GM19395 (cell line): ENCODE measurements around the gene CTNS.
A peak's percentile ranks its signal among the peaks of the same experiment; 100 is the strongest.

Source experiments
- ATAC-seq: cut with Tn5 transposase; IDR thresholded peaks from one replicate; pipeline ENCODE4 v1.9.1; 2021; ENCODE audit warnings: mild to moderate bottlenecking, moderate library complexity; ENCODE audit not compliant: unreplicated experiment

The CTNS gene

DNA sequence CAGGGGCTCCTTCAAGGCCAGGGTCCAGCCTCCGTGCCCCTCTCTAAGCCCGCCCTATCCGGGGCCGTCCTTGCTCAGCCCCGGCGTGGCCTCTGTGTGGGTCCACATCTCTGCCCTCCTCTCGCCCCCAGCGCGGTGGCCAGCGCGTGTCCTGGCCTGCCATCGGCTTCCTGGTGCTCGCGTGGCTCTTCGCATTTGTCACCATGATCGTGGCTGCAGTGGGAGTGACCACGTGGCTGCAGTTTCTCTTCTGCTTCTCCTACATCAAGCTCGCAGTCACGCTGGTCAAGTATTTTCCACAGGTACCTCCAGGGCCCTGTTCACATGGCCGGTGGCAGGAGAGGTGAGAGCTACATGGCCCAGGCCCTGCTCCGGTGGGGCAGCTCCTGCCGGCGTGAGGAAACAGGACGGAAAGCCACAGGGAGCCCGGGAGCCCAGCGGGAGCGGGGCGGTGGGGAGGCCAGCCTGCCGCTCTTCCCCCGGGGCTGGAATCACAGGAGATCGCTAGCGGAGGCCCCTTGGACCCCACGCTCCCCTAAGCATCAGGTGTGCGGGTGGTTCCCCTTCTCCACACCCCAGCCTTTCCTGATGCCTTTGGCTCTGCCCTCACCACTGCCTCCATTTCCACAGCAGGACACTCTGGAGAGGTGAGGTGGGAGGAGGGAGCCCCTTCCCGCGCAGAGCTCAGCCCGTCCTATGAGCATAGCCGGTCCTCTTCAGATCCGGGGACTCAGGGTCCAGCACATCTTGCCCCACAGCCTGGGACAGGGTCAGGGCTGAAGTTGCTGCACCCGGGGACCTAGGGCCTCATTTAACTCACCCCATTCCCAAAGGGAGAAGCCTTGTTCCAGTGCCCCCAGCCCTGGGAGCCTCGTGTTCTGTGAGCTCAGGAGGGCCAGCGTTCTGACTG, 21.6 kb downstream of the CTNS start:
- ATAC-seq: no peak

DNA sequence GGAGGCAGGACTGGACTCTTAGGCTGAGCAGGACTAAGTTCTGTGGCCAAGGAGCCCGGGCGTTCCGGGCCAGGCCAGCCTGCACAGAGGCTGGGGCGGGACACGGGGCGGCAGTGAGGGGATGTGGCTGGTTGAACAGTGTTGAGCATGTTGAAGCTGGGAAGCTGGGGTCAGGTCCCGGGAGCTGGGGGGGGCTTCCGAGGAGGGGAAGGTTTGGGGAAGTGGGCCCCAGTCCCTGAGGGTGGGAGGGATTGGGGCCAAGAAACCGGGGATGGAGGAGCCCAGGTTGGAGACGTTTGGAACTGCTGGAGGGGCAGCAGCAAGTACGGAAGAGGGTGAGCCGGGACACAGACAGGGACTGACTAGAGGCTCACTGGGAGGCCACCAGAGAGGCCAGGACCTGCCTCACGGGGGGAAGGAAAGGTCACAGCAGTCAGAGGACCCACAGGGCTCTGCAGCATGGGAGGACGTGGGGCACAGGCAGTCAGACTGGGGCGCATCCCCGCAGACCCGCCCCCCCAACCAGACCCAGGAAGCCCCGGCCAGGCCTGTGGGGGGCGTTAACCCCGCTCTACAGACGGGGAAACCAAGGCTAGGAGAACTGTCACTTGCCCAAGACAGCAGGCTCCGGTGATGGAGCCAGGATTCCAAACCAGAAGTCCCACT, 22.4 kb downstream of the CTNS start:
- ATAC-seq: no peak

DNA sequence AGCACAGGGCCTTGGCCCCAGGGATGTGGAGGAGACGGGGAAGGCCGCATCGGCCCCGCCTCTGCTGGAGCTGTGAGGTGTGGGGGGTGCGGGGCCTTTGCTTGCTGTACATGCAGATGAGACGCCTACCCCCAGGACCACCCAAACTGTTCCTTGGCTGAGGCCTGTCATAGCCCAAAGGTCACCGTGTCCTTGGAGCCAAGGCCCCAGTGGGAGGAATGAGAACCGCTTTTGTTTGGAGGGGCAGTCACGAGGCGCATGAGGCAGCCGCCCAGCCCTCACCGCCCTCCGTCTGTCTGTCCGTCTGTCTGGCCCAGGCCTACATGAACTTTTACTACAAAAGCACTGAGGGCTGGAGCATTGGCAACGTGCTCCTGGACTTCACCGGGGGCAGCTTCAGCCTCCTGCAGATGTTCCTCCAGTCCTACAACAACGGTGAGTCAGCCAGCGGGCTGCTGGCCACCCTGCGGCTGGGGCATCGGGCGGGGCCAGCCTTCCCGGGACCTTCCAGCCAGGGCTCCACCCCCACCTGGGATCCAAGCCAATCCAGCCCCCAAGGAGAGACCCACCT, 23.1 kb downstream of the CTNS start:
- no peak for ATAC-seq

DNA sequence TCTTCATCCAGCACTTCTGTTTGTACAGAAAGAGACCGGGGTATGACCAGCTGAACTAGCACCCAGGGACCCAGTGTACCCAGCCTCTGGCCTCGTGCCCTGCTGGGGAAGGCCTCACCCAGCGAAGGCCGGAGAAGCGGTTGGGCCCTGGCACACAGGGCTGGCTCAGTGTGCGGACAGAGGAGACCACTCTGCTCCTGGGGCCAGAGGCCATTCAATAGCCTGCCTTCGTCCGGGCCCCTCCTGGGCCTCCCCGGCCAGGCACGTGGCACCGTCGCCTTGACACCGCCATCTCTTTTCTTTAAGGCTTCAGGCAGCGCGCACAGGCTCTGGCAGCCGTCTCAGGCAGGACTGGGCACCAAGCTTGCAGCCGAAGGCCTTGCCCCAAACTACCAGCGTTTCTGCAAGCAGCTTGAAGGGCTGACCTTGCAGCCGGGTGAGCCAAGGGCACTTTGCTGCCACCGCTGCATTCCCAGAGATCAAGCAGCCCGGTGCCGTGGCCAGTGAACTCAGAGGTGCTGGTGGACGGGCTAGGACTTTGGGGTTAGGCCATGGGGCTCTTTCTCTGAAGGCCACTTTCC, 23.8 kb downstream of the CTNS start:
- no peak for ATAC-seq

DNA sequence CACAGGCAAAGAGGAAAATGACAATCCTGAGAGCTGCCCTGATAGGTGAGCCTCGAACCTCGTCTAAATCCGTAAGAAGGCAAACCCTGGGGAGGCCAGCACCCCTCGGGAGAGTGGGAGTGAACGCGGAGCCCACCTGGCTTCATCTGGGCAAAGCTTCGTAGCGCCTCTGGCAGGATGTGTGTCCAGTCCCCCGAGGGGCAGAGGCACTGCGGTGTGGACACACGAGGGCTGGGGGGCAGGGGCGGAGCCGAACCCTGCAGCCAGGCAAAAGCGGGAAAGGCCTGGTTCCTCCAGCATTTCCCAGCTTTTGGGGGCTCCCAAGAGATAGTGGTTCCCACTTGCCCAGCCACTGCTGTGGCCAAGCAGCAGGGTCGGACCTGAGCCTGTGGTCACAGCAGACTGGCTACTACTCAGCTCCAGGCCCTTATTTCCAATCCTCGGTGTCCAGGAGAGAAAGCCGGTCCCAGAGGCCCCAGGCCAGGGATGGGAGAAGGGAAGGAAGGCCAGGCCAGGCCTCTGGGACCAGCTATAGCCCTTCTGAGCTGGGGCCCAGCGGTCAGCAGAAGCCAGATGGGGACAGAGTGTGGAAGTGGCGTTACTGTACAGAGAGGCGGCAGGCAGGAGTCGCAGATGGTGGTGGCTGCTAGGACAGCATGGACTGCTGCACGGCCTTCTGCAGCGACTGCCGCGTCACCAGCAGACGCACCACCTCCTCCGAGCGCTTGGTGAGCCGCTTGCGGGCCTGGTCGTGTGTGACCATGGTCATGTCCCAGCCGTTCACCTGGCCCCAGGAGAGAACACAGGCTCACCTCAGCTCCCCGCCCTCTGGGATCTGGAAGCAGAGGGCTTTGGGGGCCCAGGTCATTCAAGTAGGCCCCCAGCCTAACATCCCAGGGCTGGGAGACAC, 26.8 kb downstream of the CTNS start:
- ATAC-seq: no peak

DNA sequence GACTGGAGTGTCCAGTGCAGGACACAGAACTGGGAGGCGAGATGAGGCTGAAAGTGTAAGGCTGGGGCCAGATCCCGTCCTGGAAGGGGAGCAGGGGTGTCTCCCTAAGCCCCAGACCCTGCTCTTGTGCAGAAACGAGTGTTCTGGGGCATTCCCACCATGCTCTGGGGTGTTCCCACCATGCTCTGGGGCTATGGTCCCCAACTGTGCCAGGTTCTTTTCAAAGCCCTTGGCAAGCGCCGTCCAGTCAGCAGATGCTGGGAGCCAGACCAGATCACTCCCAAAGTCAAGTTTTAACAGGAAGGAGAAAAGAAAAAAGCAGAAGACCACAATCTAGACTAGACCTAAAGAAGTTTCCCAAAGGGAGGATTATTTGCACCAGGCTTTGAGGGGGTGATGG, 29.3 kb downstream of the CTNS start:
- ATAC-seq: no peak

DNA sequence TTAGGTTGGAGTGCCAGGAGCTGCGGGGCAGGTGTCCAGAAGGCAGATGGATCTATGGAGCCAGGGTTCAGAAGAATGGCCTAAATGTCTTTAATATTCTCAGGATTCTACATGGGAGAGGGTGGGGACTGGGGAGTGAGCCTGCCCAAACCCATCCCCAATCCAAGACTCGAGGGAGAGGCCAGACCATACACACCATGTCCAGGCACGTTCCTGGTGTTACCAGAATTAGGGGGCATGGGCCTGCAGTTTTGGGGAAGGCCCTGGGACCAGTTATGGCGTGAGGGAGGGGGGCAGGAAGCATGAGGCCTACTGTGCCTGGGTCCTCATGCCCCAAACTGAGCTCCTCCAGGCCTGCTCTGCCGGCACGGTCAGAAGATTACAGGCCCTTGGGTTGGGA, 30.0 kb downstream of the CTNS start:
- no peak for ATAC-seq

DNA sequence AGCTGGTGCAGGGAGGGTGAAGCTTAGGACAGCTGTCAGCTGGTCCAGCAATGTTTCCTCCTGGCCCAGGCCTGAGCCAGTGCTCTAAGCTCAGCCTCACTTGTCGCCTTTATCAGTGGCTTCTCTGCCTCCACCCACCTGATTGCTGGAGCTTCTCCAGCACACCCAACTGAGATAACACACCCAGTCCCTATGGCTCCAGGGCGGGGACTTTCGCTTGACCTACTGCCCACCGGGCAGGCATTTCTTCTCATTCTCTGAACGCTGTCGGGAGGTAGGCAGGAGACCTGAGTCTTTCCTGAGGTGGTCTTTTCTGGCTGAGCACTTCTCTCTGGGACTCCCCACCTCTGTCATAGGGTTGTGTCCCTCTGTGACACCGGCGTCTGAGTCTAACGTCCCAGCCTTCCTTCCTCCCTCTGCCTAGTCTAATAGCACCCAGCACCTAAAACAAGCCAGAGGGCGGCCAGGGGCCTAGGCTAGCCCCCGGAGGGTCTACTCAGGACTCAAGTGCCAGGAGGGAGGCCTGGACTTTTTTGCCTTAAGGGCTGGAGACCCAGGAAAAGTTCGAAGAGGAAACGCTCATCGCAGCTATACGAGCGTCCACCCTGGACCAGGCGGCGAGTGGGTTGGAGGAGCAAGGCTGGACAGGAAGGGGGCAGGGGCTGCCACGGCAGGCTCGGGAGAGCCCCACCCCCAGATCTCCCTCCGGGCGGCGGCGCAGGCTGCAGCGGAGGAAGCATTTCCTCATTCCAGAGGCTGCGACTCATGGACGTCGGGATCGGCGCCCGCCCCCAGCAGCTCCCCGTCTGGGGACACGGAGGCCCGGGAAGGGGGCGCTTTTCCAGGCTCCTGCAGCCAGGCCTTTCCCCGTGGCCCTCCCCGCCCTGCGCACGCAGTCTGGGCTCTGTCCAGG, 31.1 kb downstream of the CTNS start:
- ATAC-seq: peak; percentile 8

DNA sequence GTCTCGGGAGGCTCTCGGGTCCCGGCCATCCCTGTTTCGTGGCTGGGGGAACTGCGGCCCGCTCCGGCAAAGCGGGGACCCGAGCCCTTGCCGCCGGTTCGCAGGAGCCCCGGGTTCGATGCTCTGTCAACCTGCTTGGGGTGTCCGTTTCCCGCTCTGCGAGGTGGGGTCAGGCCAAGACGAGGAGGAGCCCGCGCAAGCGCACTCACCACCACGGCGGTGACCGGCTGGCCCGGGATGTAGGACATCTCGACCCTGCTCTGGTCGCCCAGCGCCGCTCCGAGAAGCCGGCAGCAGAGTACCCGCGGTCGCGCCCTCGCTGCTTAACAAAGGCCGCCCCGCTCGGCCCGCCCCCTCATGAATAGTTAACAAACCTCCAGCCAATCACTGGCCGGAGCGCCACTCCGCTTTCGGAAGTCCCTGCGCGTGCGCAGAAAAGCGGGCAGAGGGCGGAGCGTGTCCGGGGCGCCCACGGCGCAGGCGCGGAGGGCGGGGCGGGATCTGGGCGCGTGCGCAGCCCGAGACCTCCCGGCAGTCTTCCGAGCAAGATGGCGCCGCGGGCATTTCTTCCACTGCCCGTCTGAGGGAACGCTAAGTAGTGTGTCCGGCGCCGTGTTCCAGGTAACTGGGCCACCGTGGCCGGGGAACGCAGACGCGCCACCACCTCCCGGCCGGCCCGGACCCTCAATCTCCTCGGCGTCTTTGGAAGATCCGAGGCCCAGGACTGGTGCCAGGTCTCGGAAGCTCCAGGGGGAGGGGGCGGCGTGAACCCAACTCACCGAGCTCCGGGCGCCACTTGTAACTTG, 31.9 kb downstream of the CTNS start, which contains the start of the genes EMC6 and TAX1BP3:
TSS of gene EMC6 (plus strand) at position 534 of the 806 bp plus-strand sequence. CDS start 335 bp downstream, outside the sequence.
TSS of gene TAX1BP3 (minus strand) at position 300 of the 806 bp plus-strand sequence. CDS start at position 248, 52 bp downstream.
- peak; percentile 88 for ATAC-seq

DNA sequence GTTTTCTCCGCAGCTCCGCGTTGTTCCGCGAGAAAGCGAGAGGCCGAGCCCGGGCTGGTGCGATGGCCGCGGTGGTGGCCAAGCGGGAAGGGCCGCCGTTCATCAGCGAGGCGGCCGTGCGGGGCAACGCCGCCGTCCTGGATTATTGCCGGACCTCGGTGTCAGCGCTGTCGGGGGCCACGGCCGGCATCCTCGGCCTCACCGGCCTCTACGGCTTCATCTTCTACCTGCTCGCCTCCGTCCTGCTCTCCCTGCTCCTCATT, 32.5 kb downstream of the CTNS start:
- peak; percentile 14 for ATAC-seq

DNA sequence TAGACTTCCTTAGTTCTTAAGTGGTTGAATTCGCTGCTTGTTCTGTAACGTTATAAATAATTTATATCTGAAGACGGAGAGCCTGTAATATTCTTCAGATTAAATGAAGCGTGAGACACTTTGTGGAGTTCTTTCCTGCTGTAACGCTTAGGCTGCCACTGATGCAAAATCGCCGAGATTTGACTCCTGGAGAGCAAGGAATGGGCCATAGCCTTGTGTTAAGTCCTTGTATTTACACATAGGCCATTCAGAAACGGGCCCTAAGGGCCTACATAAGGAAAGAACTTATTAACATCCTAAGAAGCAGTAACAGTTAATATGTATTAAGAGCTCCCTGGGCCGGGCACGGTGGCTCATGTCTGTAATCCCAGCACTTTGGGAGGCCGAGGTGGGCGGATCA, 33.0 kb downstream of the CTNS start:
- ATAC-seq: no peak

DNA sequence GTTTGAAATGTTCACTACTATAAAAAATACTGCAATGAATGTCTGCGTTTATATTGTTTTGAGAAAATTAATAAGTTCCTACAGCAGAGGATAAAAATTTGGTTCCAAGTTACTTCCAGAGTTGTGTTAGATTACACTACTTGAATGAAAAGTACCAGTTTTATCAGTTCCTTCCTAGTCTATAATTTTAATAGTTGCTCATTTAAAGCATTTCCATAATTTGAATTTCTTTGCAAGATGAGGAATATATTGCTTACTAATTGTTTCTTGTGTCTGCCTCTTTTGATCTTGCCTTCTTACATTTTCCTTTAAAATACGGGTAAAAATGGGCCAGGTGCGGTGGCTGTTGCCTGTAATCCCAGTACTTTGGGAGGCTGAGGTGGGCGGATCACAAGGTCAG, 36.0 kb downstream of the CTNS start:
- no peak for ATAC-seq

DNA sequence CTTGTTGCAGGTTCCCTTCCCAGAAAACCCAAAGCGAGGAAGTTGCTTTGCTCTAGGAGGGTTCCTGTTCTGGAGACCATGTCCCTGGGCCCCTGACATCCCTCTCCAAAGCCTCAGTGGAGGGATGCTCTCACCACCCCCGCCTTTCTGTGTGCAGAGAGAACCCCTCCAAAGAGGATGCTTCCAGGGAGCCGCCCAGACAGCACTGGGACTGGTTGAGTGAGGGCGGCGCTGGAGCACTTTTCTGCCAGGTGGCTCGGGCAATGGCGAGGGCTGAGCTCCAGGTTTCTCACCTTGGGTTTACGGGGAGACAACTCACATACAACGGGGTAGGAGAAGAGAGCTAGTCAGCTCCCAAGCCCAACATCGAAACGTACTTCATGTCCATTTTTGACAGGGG, 39.3 kb downstream of the CTNS start:
- no peak for ATAC-seq

DNA sequence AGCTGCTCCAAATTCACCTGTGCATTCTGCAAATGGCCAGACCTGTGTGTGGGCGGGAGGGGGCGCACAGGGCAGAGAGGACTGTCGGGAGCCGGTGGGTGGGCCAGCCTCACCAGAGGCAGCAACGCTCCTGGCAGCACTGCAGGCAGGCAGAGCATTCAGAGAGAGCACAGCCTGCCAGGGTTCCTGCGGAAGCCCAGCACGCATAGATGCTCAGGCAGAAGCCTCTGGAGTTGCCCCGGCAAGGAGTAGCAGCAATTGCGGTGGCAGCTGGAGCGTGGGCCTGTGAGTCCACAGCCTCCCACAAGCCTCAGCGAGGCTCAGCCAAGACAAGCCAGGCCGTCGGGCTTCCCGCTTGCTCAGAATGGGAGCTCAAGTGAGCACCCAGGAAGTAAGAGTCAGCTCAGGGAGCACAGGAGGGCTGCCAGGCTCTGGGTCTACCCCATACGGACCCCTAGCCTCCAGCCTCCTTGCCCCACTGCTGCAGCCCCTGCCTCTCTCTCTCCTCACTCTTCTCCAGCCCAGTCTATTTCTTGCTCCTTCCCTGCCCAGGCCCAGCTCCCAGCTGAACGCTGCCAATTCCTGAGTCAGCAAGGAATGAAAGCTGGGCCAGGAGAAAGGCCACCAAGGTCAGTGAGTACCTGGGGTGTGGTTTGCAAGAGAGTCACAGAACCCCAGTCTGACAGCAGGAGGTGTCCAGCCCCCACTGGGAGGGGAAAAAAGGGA, 41.7 kb downstream of the CTNS start:
- no peak for ATAC-seq

DNA sequence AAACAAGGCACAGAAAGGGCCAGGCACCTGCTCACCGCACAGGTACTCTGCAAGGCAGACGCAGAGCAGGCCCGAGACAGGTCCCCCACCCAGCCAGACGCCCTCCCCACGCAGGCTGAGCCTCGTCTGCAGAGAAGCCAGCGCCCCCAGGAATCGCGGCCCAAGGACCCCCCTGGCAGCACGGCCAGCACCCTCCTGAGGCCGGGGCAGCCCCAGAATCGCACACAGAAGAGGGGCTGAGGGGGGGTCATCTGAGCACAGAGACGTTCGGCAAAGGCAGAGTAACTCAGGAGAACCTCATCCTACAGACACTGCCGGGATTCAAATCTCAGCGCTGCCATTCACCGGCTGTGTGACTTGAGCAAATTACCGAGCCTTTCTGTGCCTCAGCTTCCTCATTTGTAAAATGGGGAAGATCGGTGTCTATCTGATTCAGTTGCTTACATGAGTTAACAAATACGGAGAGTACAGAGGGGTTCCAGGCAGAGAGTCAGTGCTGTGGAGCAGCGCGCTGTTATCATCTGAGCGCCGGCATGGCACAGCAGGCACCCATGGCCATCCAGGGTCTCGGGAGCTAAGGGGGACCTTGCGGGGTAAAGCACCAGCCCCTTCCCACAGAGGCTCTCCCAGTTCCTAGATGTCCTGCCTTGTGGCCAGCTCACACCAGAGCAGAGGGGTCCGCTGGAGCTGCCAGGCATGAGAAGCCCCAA, 42.4 kb downstream of the CTNS start:
- ATAC-seq: no peak

DNA sequence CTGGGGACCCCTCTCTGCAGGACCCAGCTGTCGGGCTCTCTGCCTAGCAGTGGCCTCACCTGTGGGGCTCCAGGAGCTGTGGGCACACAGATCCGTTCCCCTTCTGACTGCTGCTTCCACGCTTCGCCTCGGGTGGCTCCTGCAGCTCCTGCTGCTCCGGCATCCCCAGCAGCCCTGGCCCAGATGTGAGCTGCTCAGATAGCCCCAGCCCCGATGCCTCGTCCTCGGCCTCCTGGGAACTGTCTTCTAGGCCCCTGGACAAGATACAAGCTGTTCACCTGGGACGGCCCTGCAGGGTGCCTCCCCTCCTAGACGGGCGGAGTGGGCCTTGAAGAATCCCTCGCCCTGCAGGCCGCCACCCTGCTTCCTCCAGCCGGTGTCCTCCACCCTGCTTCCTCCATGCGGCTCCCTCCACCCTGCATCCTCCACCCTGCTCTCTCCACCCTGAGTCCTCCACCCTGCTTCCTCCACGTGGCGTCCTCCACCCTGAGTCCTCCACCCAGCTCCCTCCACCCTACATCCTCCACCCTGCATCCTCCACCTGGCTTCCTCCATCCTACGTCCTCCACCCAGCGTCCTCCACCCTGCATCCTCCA, 43.1 kb downstream of the CTNS start:
- ATAC-seq: no peak

DNA sequence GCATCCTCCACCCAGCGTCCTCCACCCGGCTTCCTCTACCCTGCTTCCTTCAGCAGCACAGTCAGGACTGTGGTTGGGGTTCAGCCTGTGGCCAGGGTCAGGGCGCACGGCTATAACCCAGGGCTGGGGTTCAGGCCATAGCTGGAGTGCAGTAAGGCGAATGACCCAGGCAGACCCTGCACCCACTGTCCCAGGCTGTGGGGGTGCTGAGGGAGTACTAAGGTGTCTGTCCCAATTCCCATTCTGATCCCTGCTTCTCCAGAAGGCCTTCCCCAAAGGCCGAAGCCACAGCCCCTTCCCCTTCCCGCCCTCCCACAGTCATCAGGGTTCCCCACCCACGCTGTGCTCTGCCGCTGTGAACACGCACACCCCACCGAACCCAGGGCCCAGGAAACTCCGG, 44.5 kb downstream of the CTNS start:
- ATAC-seq: no peak
